H9 (cell line): ENCODE measurements around the gene LARP6. TPM values are rescaled to one million over a fixed set of nuclear protein-coding genes. Genes with fewer than 3 reads are reported as not detected.
"Not testable (repeated sequence)": the region's sequence is repeated elsewhere in the genome, so short reads cannot be mapped to it uniquely, and the experiment has no call there.

ENCODE experiments used
- DNase-seq: peaks from one replicate; pipeline ENCODE4 v3.0.0-alpha.2; 2017
- H2AFZ ChIP-seq: one replicate; pipeline ENCODE4 v1.6.1; 2013; ENCODE audit warnings: mild to moderate bottlenecking, low read length, control low read depth, moderate library complexity
- H2AK5ac ChIP-seq: 2 replicates; pipeline ENCODE4 v1.6.1; 2013; ENCODE audit warnings: low read length, control low read depth, mixed read lengths; ENCODE audit not compliant: insufficient read length
- H2BK120ac ChIP-seq: one replicate; pipeline ENCODE4 v1.6.1; 2013; ENCODE audit warnings: low read depth, mild to moderate bottlenecking, low read length, control low read depth, inconsistent platforms; ENCODE audit not compliant: poor library complexity, severe bottlenecking
- H2BK12ac ChIP-seq: 2 replicates; pipeline ENCODE4 v1.6.1; 2013; ENCODE audit warnings: low read length, control low read depth, mixed read lengths, low read depth; ENCODE audit not compliant: insufficient read length
- H2BK15ac ChIP-seq: 2 replicates; pipeline ENCODE4 v1.6.1; 2013; ENCODE audit warnings: low read depth, low read length, control low read depth
- H2BK20ac ChIP-seq: one replicate; pipeline ENCODE4 v1.6.1; 2013; ENCODE audit warnings: low read depth, mild to moderate bottlenecking, low read length, control low read depth, inconsistent platforms; ENCODE audit not compliant: poor library complexity, severe bottlenecking
- H2BK5ac ChIP-seq: 2 replicates; pipeline ENCODE4 v1.6.1; 2013; ENCODE audit warnings: low read length, control low read depth, mixed read lengths; ENCODE audit not compliant: insufficient read length
- H3K14ac ChIP-seq: 2 replicates; pipeline ENCODE4 v1.6.1; 2013; ENCODE audit warnings: low read length, control low read depth; ENCODE audit not compliant: insufficient read depth
- H3K18ac ChIP-seq: 2 replicates; pipeline ENCODE4 v1.6.1; 2013; ENCODE audit warnings: low read depth, mild to moderate bottlenecking, mixed read lengths, low read length, control low read depth; ENCODE audit not compliant: insufficient read length
- H3K23ac ChIP-seq: 2 replicates; pipeline ENCODE4 v1.6.1; 2013; ENCODE audit warnings: low read length, control low read depth, mixed read lengths, low read depth; ENCODE audit not compliant: insufficient read length
- H3K23me2 ChIP-seq: 2 replicates; pipeline ENCODE4 v1.6.1; 2013; ENCODE audit warnings: low read depth, mild to moderate bottlenecking, mixed read lengths, low read length, control low read depth; ENCODE audit not compliant: insufficient read length, poor library complexity, severe bottlenecking
- H3K27ac ChIP-seq: 2 replicates; pipeline ENCODE4 v1.5.1; 2013; ENCODE audit warnings: low read length, control low read depth, mixed read lengths, low read depth; ENCODE audit not compliant: insufficient read length
- H3K27me3 ChIP-seq: 2 replicates; pipeline ENCODE4 v1.6.1; 2013; ENCODE audit warnings: low read length, control low read depth, inconsistent platforms; ENCODE audit not compliant: insufficient read depth
- H3K4ac ChIP-seq: 2 replicates; pipeline ENCODE4 v1.6.1; 2013; ENCODE audit warnings: low read depth, mild to moderate bottlenecking, control low read depth, inconsistent platforms, low read length, moderate library complexity
- H3K4me1 ChIP-seq: 2 replicates; pipeline ENCODE4 v1.6.1; 2013; ENCODE audit warnings: low read length, control low read depth, inconsistent platforms; ENCODE audit not compliant: insufficient read depth
- H3K4me2 ChIP-seq: 2 replicates; pipeline ENCODE4 v1.6.1; 2013; ENCODE audit warnings: low read length, control low read depth, mixed read lengths; ENCODE audit not compliant: insufficient read length, insufficient read depth
- H3K56ac ChIP-seq: 2 replicates; pipeline ENCODE4 v1.6.1; 2013; ENCODE audit warnings: low read depth, mild to moderate bottlenecking, mixed read lengths, low read length, control low read depth; ENCODE audit not compliant: insufficient read length
- H3K79me1 ChIP-seq: 2 replicates; pipeline ENCODE4 v1.6.1; 2013; ENCODE audit warnings: low read depth, mild to moderate bottlenecking, moderate library complexity, low read length, control low read depth, inconsistent platforms; ENCODE audit not compliant: insufficient read depth, poor library complexity, severe bottlenecking
- H3K79me2 ChIP-seq: 2 replicates; pipeline ENCODE4 v1.6.1; 2013; ENCODE audit warnings: low read length, control low read depth, inconsistent platforms; ENCODE audit not compliant: insufficient read depth
- H3K9ac ChIP-seq: 2 replicates; pipeline ENCODE4 v1.6.1; 2013; ENCODE audit warnings: low read length, control low read depth, mixed read lengths; ENCODE audit not compliant: insufficient read length; ENCODE audit errors: extremely low read depth
- H3K9me3 ChIP-seq: one replicate; pipeline ENCODE4 v1.6.1; 2013; ENCODE audit warnings: low read depth, low read length, inconsistent platforms; ENCODE audit not compliant: control insufficient read depth
- H3T11ph ChIP-seq: one replicate; pipeline ENCODE4 v1.6.1; 2013; ENCODE audit warnings: mild to moderate bottlenecking, low read length, control low read depth, inconsistent platforms
- H4K20me1 ChIP-seq: one replicate; pipeline ENCODE4 v1.6.1; 2013; ENCODE audit not compliant: control insufficient read depth, insufficient read length, insufficient read depth
- H4K5ac ChIP-seq: 2 replicates; pipeline ENCODE4 v1.6.1; 2013; ENCODE audit warnings: low read depth, mild to moderate bottlenecking, mixed read lengths, low read length, control low read depth; ENCODE audit not compliant: insufficient read length
- H4K8ac ChIP-seq: replicated peaks from 2 replicates; pipeline ENCODE4 v1.6.1; 2013; ENCODE audit warnings: low read length, control low read depth, mixed read lengths, low read depth; ENCODE audit not compliant: insufficient read length
- H4K91ac ChIP-seq: 2 replicates; pipeline ENCODE4 v1.6.1; 2013; ENCODE audit warnings: low read depth, mild to moderate bottlenecking, moderate library complexity, mixed read lengths, low read length, control low read depth; ENCODE audit not compliant: insufficient read length
- H3K27ac Mint-ChIP-seq, 3 experiments: 2 replicates in 2 of 3; 3 replicates in 1 of 3; pipeline ENCODE4 v1.8.0; 2020 to 2021; ENCODE audit warnings: mixed read lengths in 3 of 3, mild to moderate bottlenecking in 1 of 3, moderate library complexity in 1 of 3
- H3K27me3 Mint-ChIP-seq: 2 replicates; pipeline ENCODE4 v1.8.0; 2021; ENCODE audit warnings: low read depth, mild to moderate bottlenecking, moderate library complexity, mixed read lengths
- H3K36me3 Mint-ChIP-seq, 3 experiments: 2 replicates in 2 of 3; 3 replicates in 1 of 3; pipeline ENCODE4 v1.8.0; 2020 to 2021; ENCODE audit warnings: low read depth in 3 of 3, mixed read lengths in 3 of 3; ENCODE audit not compliant: insufficient read depth in 1 of 3
- H3K4me1 Mint-ChIP-seq, 2 experiments: 2 replicates each; pipeline ENCODE4 v1.8.0; 2020; ENCODE audit warnings: mixed read lengths in 2 of 2
- H3K4me3 Mint-ChIP-seq, 2 experiments: 2 replicates in 1 of 2; 3 replicates in 1 of 2; pipeline ENCODE4 v1.8.0; 2020 to 2021; ENCODE audit warnings: mild to moderate bottlenecking in 2 of 2, mixed read lengths in 2 of 2, moderate library complexity in 1 of 2
- H3K9me3 Mint-ChIP-seq, 2 experiments: 2 replicates in 1 of 2; 3 replicates in 1 of 2; pipeline ENCODE4 v1.8.0; 2020; ENCODE audit warnings: mild to moderate bottlenecking in 2 of 2, mixed read lengths in 2 of 2, moderate library complexity in 1 of 2
- CTCF ChIP-seq: fragments of 200-600 bp; sonication (generic); conservative IDR thresholded peaks from 3 replicates; pipeline ENCODE4 v1.8.0; 2021; ENCODE audit warnings: antibody characterized with exemption, mild to moderate bottlenecking
- WGBS: extraction: QIAGEN DNeasy Blood & Tissue Kit; methylation state at CpG from one replicate; pipeline ENCODE4 v1.1.7; 2013; ENCODE audit warnings: missing lambda C conversion rate, low lambda C conversion rate, mixed read lengths; ENCODE audit not compliant: insufficient read length; ENCODE audit errors: extremely low coverage; 5-methylcytosine and 5-hydroxymethylcytosine counted together
- total RNA-seq: library from RNA; stranded (reverse); gene quantifications from 2 replicates; pipeline ENCODE4 v1.2.1, GENCODE V29; 2021

Gene LARP6
- total RNA-seq, 1 experiment from 2014 or later, result 18.9 TPM

GRCh38 chr15:70806992-70807712, 46.8 kb downstream of the LARP6 start:
- H2BK120ac ChIP-seq, result no peak overlapping the region
- H2AK5ac ChIP-seq, result no peak overlapping the region
- no peaks in the 10 kb centered on the region for H4K20me1 ChIP-seq
- H3K14ac ChIP-seq, result no peak overlapping the region
- no peak overlapping the region for H3K9ac ChIP-seq
- no peak overlapping the region for H3K27ac ChIP-seq
- Mint-ChIP-seq H3K27me3 (no peaks in the 10 kb centered on the region), H3K4me3 (no peak overlapping the region), H3K9me3 (peaks cover 0 to 3% of the 10 kb centered on the region in 2 experiments; a peak in 3 of 5 replicates), H3K36me3 (peaks cover 0 to 2% (median 0%) of the 10 kb centered on the region in 3 experiments; a peak in 2 of 7 replicates), H3K4me1 (no peaks in the 10 kb centered on the region; a peak in 1 of 4 replicates), H3K27ac (no peak overlapping the region)
- TF ChIP-seq CTCF, result no peak
- H3K4ac ChIP-seq, result no peak overlapping the region
- H2BK20ac ChIP-seq, result no peak overlapping the region
- H4K5ac ChIP-seq, result no peak overlapping the region
- no peaks in the 10 kb centered on the region for H3K23me2 ChIP-seq
- no peak overlapping the region for H2AFZ ChIP-seq
- H3K9me3 ChIP-seq, result no peaks in the 10 kb centered on the region
- H3K79me1 ChIP-seq, result no peaks in the 10 kb centered on the region
- H3K79me2 ChIP-seq, result no peaks in the 10 kb centered on the region
- no peak overlapping the region for H4K8ac ChIP-seq
- H2BK12ac ChIP-seq, result no peak overlapping the region
- H3K56ac ChIP-seq, result no peak overlapping the region
- H4K91ac ChIP-seq, result no peak overlapping the region
- DNase-seq, result no peak
- no peaks in the 10 kb centered on the region; the same call in 1 of the 2 replicates for H3K4me1 ChIP-seq
- no CpG with 5 or more reads among the region's 9 CpGs for WGBS
- H3T11ph ChIP-seq, result no peak overlapping the region
- no peak overlapping the region for H3K4me2 ChIP-seq
- H3K27me3 ChIP-seq, result no peaks in the 10 kb centered on the region
- no peak overlapping the region for H3K23ac ChIP-seq
- H3K18ac ChIP-seq, result no peak overlapping the region
- no peak overlapping the region for H2BK15ac ChIP-seq
- H2BK5ac ChIP-seq, result no peak overlapping the region

DNA sequence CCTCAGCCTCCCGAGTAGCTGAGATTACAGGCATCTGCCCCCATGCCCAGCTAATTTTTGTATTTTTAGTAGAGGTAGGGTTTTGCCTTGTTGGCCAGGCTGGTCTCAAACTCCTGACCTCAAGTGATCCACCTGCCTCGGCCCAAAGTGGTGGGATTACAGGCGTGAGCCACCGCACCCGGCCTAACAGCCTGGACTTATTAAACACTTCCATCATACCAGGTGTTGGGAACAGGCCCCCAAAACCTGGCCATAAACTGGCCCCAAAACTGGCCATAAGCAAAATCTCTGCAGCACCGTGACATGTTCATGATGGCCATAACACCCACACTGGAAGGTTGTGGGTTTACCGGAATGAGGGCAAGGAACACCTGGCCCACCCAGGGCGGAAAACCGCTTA, 49.6 kb downstream of the LARP6 start:
- not testable (repeated sequence) for H3K56ac ChIP-seq, H3K9me3 Mint-ChIP-seq

More for the DNA sequence above, 49.6 kb downstream of the LARP6 start:
- H2AFZ ChIP-seq, H3K4ac ChIP-seq, H3K36me3 Mint-ChIP-seq, H3K27me3 Mint-ChIP-seq, H3K23me2 ChIP-seq, H3K4me1 ChIP-seq, H4K8ac ChIP-seq, H2BK15ac ChIP-seq, H3K4me2 ChIP-seq, H2BK20ac ChIP-seq, H2BK12ac ChIP-seq, H3K9me3 ChIP-seq, H3K79me2 ChIP-seq, H4K91ac ChIP-seq, H3K79me1 ChIP-seq, H3K27me3 ChIP-seq, DNase-seq, H2BK5ac ChIP-seq, H4K20me1 ChIP-seq, H3K27ac ChIP-seq, H2BK120ac ChIP-seq, H2AK5ac ChIP-seq, H3K4me3 Mint-ChIP-seq, H4K5ac ChIP-seq, H3K14ac ChIP-seq, H3T11ph ChIP-seq, H3K9ac ChIP-seq, H3K27ac Mint-ChIP-seq, H3K4me1 Mint-ChIP-seq, H3K18ac ChIP-seq, H3K23ac ChIP-seq: not testable (repeated sequence)
- no CpG with 5 or more reads among the region's 9 CpGs for WGBS
